ENCODE results near the gene MCEMP1. TPM values are rescaled to one million over a fixed set of nuclear protein-coding genes. Genes with fewer than 3 reads are reported as not detected.

MCEMP1 gene
- polyA plus RNA-seq, 1 experiment, result not detected

DNA sequence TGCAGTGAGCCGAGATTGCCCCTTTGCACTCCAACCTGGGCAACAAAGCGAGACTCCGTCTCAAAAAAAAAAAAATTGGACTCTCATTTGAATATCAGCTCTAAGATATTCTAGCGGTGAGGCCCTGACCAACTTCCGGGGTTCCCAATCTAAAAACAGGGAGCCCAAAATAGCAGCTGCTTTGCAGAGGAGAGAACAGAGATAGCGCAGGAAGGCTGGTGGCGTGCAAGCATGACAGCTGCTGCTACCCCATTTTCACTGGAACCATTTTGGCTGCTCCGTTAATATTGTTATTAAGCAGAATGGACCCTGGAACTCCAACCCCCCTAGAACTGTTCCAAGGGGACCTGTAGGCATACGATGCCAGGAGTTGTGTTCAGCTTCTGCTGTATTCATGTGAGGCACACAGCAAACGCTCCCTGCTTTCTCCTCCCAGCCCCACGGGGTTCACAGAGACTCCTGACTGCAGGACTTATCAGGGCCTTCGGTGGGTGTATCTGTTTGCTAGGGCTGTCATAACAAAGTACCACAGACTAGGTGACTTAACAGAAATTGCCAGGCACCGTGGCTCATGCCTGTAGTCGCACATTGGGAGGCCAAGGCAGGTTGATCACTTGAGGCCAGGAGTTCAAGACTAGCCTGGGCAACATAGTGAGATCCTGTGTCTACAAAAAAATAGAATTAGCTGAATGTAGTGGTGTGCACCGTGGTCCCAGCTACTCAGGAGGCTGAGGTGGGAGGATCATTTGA, 28.4 kb upstream of the MCEMP1 start:
- no peak overlapping the region for H3K4me3 ChIP-seq (ENCODE audit: low read depth, low read length)
- H3K27ac ChIP-seq (ENCODE audit: low read depth, low read length), result no peak overlapping the region
- peaks cover 11% of the 10 kb centered on the region; the same call in 1 of the 2 replicates for H3K9me3 ChIP-seq (ENCODE audit: control insufficient read depth, insufficient read depth, low read length)
- ChIA-PET CTCF (interaction anchor here (2.7 kb wide), 1 partner anchor 32 kb away, joined by 11 read pairs; the partner anchor contains the start of gene TRAPPC5), POLR2A (no interaction called here)
- TF ChIP-seq, protein P1, sequence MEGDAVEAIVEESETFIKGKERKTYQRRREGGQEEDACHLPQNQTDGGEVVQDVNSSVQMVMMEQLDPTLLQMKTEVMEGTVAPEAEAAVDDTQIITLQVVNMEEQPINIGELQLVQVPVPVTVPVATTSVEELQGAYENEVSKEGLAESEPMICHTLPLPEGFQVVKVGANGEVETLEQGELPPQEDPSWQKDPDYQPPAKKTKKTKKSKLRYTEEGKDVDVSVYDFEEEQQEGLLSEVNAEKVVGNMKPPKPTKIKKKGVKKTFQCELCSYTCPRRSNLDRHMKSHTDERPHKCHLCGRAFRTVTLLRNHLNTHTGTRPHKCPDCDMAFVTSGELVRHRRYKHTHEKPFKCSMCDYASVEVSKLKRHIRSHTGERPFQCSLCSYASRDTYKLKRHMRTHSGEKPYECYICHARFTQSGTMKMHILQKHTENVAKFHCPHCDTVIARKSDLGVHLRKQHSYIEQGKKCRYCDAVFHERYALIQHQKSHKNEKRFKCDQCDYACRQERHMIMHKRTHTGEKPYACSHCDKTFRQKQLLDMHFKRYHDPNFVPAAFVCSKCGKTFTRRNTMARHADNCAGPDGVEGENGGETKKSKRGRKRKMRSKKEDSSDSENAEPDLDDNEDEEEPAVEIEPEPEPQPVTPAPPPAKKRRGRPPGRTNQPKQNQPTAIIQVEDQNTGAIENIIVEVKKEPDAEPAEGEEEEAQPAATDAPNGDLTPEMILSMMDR (IDR thresholded peaks at IDR 0.05; ENCODE audit: low read depth, low read length), result no peak
- peaks cover 2% of the 10 kb centered on the region for H3K27me3 ChIP-seq (ENCODE audit: control insufficient read depth, insufficient read depth, low read length)
- no peak for DNase-seq (ENCODE audit: low read depth, low spot score)

DNA sequence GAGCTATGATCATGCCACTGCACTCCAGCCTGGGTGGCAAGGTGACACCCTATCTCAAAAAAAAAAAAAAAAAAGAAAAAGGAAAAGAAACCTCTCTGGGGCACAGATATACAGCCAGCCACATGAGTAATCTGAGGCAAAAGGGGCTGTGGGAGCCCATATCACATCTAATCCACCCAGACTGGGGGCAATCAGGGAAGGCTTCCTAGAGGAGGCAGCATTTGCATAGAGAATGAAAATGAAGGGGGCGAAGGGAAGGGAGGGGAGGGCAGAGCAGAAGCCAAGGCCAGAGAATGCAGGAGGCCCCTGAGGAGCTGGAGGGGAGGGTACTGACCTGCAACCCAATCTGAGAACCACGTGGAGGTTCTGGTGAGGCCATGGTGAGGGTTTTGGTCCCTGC, 26.7 kb upstream of the MCEMP1 start:
- ChIA-PET POLR2A (interaction anchor here (0.7 to 0.9 kb wide), 2 partner anchors 31 to 115 kb away, joined by 6 to 11 read pairs; partner anchors contain the start of gene TRAPPC5), CTCF (interaction anchor here (0.6 to 2.7 kb wide), 5 partner anchors 18 to 251 kb away, joined by 3 to 11 read pairs (median 3); partner anchors contain the start of gene TRAPPC5)
- Histone ChIP-seq H3K4me3 (ENCODE audit: low read depth, low read length) (no peak overlapping the region), H3K27ac (ENCODE audit: low read depth, low read length) (no peak overlapping the region), H3K9me3 (ENCODE audit: control insufficient read depth, insufficient read depth, low read length) (no peaks in the 10 kb centered on the region; the same call in 1 of the 2 replicates), H3K27me3 (ENCODE audit: control insufficient read depth, insufficient read depth, low read length) (peaks cover 2% of the 10 kb centered on the region)
- DNase-seq (ENCODE audit: low read depth, low spot score), result no peak
- TF ChIP-seq, protein P1 (IDR thresholded peaks at IDR 0.05; ENCODE audit: low read depth, low read length), result no peak

DNA sequence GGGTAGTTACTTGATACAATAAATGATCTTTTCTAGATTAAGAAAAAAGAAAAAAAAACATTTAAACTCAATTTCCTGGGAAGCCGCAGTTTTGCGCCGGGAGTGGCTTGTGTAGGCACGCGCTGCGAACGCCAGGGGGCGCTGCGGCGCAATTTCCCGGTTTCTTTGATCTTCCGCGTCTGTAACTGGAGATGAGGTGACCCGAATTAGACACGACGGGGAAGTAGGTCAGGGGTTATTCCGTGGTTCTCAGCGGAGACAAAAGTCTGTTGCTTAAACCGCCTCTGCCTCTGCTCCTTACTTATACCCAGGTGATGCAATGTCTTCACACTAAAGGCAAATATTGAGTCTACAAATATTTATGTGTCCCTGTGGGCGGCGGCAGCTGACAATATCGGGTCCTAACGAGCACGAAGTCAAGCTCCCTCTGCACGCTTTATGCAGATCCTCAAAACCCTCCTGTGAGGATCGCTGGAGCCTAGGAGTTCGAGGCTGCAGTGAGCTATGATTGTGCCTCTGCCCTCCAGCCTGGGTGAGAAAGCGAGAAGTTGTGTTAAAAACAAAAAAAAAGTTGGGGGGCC, 24.7 kb upstream of the MCEMP1 start:
- Histone ChIP-seq H3K9me3 (ENCODE audit: control insufficient read depth, insufficient read depth, low read length) (no peaks in the 10 kb centered on the region), H3K27ac (ENCODE audit: low read depth, low read length) (no peak overlapping the region), H3K4me3 (ENCODE audit: low read depth, low read length) (peak overlapping the region; percentile 43), H3K27me3 (ENCODE audit: control insufficient read depth, insufficient read depth, low read length) (peaks cover 2% of the 10 kb centered on the region)
- peak; percentile 16 for DNase-seq (ENCODE audit: low read depth, low spot score)
- POLR2A ChIA-PET, result interaction anchor here (0.9 kb wide), 1 partner anchor 29 kb away, joined by 4 read pairs; the partner anchor contains the start of gene TRAPPC5
- TF ChIP-seq, protein P1 (IDR thresholded peaks at IDR 0.05; ENCODE audit: low read depth, low read length), result peak; percentile 98
- CTCF ChIA-PET, result interaction anchor here (0.6 to 5.0 kb wide), 13 partner anchors 9 to 587 kb away, joined by 3 to 51 read pairs (median 5); partner anchors contain the start of genes MCEMP1, PET100, TRAPPC5 and XAB2

DNA sequence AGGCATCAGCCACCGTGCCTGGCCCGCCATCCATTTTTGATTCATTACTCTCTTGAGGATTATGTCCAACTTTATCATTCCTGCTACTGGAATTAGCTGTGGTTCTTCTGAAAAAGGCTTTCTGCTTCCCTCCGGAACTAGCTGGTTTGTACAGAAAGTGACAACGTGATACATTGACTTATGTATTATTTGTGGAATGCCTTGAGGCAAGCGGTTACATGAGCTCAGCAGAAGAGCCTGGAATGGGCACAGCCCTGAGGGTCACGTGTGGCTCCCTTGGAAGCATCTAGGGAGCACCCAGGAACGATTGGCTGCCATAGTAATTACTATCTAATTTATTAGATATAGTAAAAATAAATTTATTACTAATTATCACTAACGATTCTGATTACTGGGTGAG, 22.5 kb upstream of the MCEMP1 start:
- POLR2A ChIA-PET, result no interaction called here
- peaks cover 6% of the 10 kb centered on the region for H3K27me3 ChIP-seq (ENCODE audit: control insufficient read depth, insufficient read depth, low read length)
- CTCF ChIA-PET, result interaction anchor here (1.8 to 5.0 kb wide), 3 partner anchors 26 to 146 kb away, joined by 4 to 51 read pairs (median 46); partner anchors contain the start of gene TRAPPC5
- TF ChIP-seq, protein P1 (IDR thresholded peaks at IDR 0.05; ENCODE audit: low read depth, low read length), result no peak
- no peak overlapping the region for H3K27ac ChIP-seq (ENCODE audit: low read depth, low read length)
- H3K4me3 ChIP-seq (ENCODE audit: low read depth, low read length), result no peak overlapping the region
- H3K9me3 ChIP-seq (ENCODE audit: control insufficient read depth, insufficient read depth, low read length), result no peaks in the 10 kb centered on the region
- no peak for DNase-seq (ENCODE audit: low read depth, low spot score)

Data from AG04450 (cell line).